Large intestine (tissue), 3 donors: ENCODE measurements around the gene COL5A1. TPM values are rescaled to one million over a fixed set of nuclear protein-coding genes. Genes with fewer than 3 reads are reported as not detected.
"Not testable (repeated sequence)": the region's sequence is repeated elsewhere in the genome, so short reads cannot be mapped to it uniquely, and the experiment has no call there.

Experiments
- DNase-seq, 2 donors: peaks; one replicate each; pipeline versions ENCODE4 v3.0.0 to v3.0.0-alpha.2; 2013
- H3K27ac ChIP-seq: one replicate; pipeline ENCODE4 v1.5.1; 2013; ENCODE audit warnings: low read length
- H3K27me3 ChIP-seq: 2 replicates; pipeline ENCODE4 v1.6.1; 2013; ENCODE audit warnings: low read length; ENCODE audit not compliant: control insufficient read depth, insufficient read depth
- H3K36me3 ChIP-seq: 2 replicates; pipeline ENCODE4 v1.6.1; 2013; ENCODE audit warnings: low read length; ENCODE audit not compliant: control insufficient read depth, insufficient read depth
- H3K4me1 ChIP-seq: one replicate; pipeline ENCODE4 v1.6.1; 2013; ENCODE audit warnings: low read length; ENCODE audit not compliant: control insufficient read depth, insufficient read depth
- H3K4me3 ChIP-seq: one replicate; pipeline ENCODE4 v1.5.1; 2013; ENCODE audit warnings: low read length
- H3K9me3 ChIP-seq: one replicate; pipeline ENCODE4 v1.6.1; 2013; ENCODE audit warnings: mild to moderate bottlenecking, low read depth, low read length, moderate library complexity; ENCODE audit not compliant: control insufficient read depth
- WGBS: methylation state at CpG from one replicate; pipeline ENCODE4 v1.1.5; 2013; ENCODE audit warnings: low lambda C conversion rate; ENCODE audit not compliant: insufficient coverage; 5-methylcytosine and 5-hydroxymethylcytosine counted together
- polyA plus RNA-seq: library from polyadenylated mRNA; unstranded; fragments of 120-200 nt; gene quantifications from one replicate; pipeline ENCODE4 v1.2.1, GENCODE V29; 2013

COL5A1 gene
- polyA plus RNA-seq, 1 donor: 79.9 TPM

- Histone ChIP-seq H3K36me3 (no peaks in the 10 kb centered on the region), H3K27ac (no peak overlapping the region), H3K4me3 (no peak overlapping the region), H3K27me3 (no peaks in the 10 kb centered on the region), H3K4me1 (no peaks in the 10 kb centered on the region), H3K9me3 (peaks cover 3% of the 10 kb centered on the region)
- no peak for DNase-seq
- WGBS: no CpG with 5 or more reads among the region's 18 CpGs
Measured at GRCh38 chr9:134855231-134855899, 213.8 kb downstream of the COL5A1 start.

GRCh38 chr9:134855900-134856377, 214.3 kb downstream of the COL5A1 start:
- H3K36me3 ChIP-seq: no peaks in the 10 kb centered on the region
- H3K27ac ChIP-seq: no peak overlapping the region
- H3K9me3 ChIP-seq: peaks cover 3% of the 10 kb centered on the region
- no peaks in the 10 kb centered on the region for H3K4me1 ChIP-seq
- WGBS: no CpG with 5 or more reads among the region's 9 CpGs
- no peaks in the 10 kb centered on the region for H3K27me3 ChIP-seq
- no peak overlapping the region for H3K4me3 ChIP-seq
- no peak for DNase-seq

- not testable (repeated sequence) for H3K4me3 ChIP-seq, H3K36me3 ChIP-seq, H3K27me3 ChIP-seq, H3K27ac ChIP-seq, H3K9me3 ChIP-seq, H3K4me1 ChIP-seq, DNase-seq
- no CpG with 5 or more reads among the region's 2 CpGs for WGBS
Measured at GRCh38 chr9:134857451-134857850, 215.8 kb downstream of the COL5A1 start.

- WGBS: 60% methylated on average over 1 of the region's 11 CpGs
- Histone ChIP-seq H3K27ac (no peak overlapping the region), H3K36me3 (no peaks in the 10 kb centered on the region), H3K4me1 (no peaks in the 10 kb centered on the region), H3K9me3 (no peaks in the 10 kb centered on the region), H3K27me3 (no peaks in the 10 kb centered on the region), H3K4me3 (no peak overlapping the region)
- DNase-seq: no peak
Measured at GRCh38 chr9:134858051-134858841, 216.6 kb downstream of the COL5A1 start.

- no peak for DNase-seq
- H3K9me3 ChIP-seq: no peaks in the 10 kb centered on the region
- no peaks in the 10 kb centered on the region for H3K27me3 ChIP-seq
- no peak overlapping the region for H3K4me3 ChIP-seq
- H3K4me1 ChIP-seq: no peaks in the 10 kb centered on the region
- 100% methylated on average over 3 of the region's 13 CpGs for WGBS
- H3K27ac ChIP-seq: no peak overlapping the region
- H3K36me3 ChIP-seq: no peaks in the 10 kb centered on the region
Measured at GRCh38 chr9:134860510-134860909, 218.9 kb downstream of the COL5A1 start.

- no peak for DNase-seq
- Histone ChIP-seq H3K4me1 (no peaks in the 10 kb centered on the region), H3K36me3 (no peaks in the 10 kb centered on the region), H3K27me3 (no peaks in the 10 kb centered on the region), H3K9me3 (no peaks in the 10 kb centered on the region), H3K27ac (no peak overlapping the region), H3K4me3 (no peak overlapping the region)
- WGBS: 50% methylated on average over 1 of the region's 17 CpGs
Measured at GRCh38 chr9:134861595-134862334, 220.2 kb downstream of the COL5A1 start.

GRCh38 chr9:134863306-134863902, 221.8 kb downstream of the COL5A1 start:
- H3K36me3 ChIP-seq: no peaks in the 10 kb centered on the region
- no peak overlapping the region for H3K4me3 ChIP-seq
- H3K4me1 ChIP-seq: no peaks in the 10 kb centered on the region
- DNase-seq: no peak
- no peak overlapping the region for H3K27ac ChIP-seq
- H3K9me3 ChIP-seq: no peaks in the 10 kb centered on the region
- H3K27me3 ChIP-seq: no peaks in the 10 kb centered on the region
- no CpG with 5 or more reads among the region's 16 CpGs for WGBS

- Histone ChIP-seq H3K27me3 (no peaks in the 10 kb centered on the region), H3K27ac (no peak overlapping the region), H3K4me1 (no peaks in the 10 kb centered on the region), H3K4me3 (no peak overlapping the region), H3K36me3 (no peaks in the 10 kb centered on the region), H3K9me3 (no peaks in the 10 kb centered on the region)
- WGBS: no CpG with 5 or more reads among the region's 28 CpGs
- DNase-seq: no peak
Measured at GRCh38 chr9:134863941-134864820, 222.6 kb downstream of the COL5A1 start.

GRCh38 chr9:134864821-134865190, 223.2 kb downstream of the COL5A1 start:
- Histone ChIP-seq H3K4me3 (no peak overlapping the region), H3K36me3 (no peaks in the 10 kb centered on the region), H3K4me1 (no peaks in the 10 kb centered on the region), H3K27ac (no peak overlapping the region), H3K27me3 (no peaks in the 10 kb centered on the region), H3K9me3 (no peaks in the 10 kb centered on the region)
- no peak for DNase-seq
- WGBS: no CpG with 5 or more reads among the region's 13 CpGs
